HL-60/S4 (cell line): ENCODE measurements around the gene RAPSN.

Source experiments
- in situ Hi-C: fragments of 300-500 bp; cut with MboI; formaldehyde crosslinking; loops from 2 replicates; pipeline ENCODE4 v1.14.3; 2022; ENCODE audit warnings: low sequenced_read_pairs

Gene RAPSN

DNA sequence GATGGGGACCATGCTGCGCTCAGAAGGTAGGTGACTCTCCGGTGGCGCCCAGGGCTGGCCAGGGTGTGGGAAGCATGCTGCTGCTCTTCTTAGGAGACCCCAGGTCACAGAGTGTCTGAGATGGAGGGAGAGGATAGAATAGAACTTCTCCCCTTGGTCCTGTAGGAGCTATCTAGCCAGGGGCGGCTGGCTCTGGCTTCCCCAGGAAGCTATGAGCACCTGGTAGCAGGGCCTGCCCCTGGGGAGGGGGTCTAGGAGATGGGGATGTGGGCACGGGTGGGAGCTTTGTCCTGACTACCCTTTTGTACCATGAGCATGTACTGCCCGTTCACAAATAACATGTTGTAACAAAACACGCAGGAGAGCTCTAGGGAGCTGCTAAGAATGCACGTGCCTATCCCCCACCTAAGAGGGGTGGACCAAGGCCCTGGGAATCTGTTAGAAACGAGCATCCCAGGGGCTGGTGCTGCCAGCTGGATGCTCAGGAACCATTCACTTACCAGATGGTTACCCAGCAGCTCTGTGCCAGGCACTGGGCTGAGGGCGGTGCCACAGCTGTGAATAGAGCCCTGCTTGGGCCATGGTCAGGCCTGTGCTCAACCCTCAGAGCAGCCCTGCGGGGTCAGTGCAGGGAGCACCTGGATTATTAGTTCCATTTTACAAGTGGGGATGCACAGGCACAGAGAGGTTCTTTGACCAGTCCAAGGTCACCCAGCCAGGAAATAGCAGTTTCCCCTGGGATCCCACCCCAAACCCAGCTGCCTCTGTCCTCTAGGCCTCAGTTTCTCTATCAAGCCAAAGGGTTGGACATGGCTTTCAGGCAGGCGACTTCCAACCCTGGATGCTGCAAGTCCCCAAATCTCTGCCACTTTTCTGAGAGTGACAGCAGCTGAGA is 38.3 kb downstream of the RAPSN start:
- in situ Hi-C loops = no loop called here

DNA sequence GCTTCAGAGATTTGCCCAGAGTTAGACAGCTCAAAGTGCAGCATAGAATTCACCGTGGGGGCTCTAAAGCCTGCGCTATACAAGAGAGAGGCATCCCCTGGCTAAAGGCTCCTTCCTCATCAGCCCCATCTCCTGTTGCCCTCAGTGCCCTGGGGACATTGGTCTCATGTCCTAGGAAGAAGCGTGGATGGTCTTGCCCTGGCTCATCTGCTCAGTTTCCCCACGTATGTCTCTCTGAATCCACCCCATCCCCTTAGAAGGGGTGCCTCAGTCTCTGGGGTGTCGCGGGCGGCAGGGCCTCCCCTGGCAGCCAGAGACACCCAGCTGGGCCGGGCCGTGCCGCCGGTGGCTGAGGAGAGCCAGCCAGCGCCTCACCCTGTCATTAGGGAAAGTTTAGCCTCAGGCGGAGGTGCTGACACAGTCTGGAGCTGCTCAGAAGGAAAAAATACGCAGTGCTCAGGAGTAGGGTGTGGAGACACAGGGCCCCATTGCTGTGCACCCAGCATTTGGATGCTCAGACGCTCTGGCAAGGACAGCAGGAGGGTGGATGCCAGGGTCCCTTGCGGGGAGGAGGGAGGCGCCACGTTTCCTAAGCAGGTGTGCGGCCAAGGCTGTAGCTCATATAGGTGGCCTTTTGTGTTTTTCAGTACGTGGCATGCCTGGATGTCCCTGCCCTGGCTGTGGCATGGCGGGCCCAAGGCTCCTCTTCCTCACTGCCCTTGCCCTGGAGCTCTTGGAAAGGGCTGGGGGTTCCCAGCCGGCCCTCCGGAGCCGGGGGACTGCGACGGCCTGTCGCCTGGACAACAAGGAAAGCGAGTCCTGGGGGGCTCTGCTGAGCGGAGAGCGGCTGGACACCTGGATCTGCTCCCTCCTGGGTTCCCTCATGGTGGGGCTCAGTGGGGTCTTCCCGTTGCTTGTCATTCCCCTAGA is 39.2 kb downstream of the RAPSN start:
- in situ Hi-C loops = loop anchor here (5.0 kb wide), 1 partner anchor 37 kb away; no protein-coding TSS in a partner anchor

DNA sequence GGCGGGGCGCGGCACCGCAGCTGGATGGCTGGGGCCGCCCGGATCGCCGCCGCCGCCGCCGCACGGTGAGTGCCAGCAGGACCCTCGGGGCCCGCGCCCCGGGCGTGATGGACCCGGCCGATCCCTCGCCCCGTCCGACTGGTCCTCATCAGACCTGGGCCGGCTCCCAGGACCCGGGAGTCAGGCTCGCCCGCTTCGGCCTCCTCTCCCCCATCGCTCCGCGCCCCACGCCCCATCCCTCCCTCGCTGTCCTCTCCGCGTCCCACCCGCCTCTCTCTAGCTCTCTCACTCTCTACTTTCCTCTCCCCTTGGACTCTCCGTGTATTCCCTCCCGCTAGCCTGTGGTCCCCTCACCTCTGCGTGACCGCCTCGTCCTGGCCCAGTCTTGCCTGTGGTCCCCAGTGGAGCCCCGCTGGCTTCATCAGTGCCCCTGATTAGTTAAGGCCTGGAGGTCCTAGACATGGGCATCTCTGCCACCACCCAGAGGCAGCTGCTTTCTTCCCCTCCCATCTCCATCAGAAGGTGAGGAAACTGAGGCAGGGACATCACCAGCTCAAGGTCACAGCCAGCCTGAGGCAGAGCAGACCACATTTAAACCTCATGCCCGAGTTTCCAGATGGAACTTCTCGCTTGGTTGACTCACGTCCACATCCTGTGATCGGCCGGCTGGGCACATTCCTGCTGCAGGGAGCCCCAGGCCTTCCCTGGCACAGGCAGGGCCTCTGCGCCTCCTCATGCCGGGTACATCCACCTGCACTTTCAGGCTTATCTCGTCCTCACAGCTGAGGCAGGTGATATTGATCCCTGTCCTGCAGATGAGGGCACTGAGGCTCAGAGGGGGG is 40.1 kb downstream of the RAPSN start:
- in situ Hi-C loops = loop anchor here (5.0 kb wide), 1 partner anchor 37 kb away; no protein-coding TSS in a partner anchor

DNA sequence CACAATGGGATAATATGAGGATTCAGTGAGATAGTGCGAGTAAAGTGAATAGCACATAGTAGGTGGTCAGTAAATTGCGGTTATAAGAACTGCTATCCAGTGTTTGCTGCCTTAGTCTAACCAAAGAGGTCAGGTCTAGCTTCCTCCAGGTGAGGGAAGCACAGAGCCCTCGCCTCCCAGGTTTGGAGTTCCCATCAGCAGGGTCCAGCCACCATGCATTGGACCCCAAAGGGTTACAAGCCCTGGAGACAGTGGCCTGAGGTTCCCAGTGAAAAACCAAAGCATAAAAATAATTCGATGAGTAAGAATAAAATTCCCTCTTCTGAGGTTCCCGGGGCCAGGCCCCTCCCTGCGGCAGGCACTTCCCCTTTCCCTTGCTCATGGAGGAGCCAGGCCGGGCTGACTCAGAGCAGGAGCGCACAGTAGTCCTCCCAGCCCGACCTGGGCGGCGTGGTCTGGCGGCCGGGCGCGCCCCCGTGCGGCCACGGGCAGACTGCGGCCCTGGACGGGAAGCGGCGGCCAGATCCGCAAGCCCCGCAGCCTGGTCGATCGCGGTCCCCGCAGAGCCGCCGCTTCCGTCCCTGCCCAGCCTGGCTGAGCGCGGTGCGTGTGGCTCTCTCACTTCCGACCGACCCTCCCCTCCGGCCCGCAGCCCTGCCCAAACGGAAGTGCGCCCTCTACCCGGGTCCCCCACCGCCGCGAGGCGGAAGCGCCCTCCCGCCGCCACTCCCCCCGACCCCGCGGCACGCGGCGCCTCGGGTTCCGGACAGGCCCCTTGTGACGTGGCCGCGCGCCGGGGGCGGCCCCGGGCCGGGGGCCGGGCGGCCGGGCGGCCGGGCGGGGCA is 41.0 kb downstream of the RAPSN start, which contains the start of gene SLC39A13:
SLC39A13 (plus strand) TSS at position 845 of the 845 bp plus-strand sequence. CDS start 1,505 bp downstream, outside the sequence.
- in situ Hi-C loops = loop anchor here (5.0 kb wide), 1 partner anchor 36 kb away; no protein-coding TSS in a partner anchor

DNA sequence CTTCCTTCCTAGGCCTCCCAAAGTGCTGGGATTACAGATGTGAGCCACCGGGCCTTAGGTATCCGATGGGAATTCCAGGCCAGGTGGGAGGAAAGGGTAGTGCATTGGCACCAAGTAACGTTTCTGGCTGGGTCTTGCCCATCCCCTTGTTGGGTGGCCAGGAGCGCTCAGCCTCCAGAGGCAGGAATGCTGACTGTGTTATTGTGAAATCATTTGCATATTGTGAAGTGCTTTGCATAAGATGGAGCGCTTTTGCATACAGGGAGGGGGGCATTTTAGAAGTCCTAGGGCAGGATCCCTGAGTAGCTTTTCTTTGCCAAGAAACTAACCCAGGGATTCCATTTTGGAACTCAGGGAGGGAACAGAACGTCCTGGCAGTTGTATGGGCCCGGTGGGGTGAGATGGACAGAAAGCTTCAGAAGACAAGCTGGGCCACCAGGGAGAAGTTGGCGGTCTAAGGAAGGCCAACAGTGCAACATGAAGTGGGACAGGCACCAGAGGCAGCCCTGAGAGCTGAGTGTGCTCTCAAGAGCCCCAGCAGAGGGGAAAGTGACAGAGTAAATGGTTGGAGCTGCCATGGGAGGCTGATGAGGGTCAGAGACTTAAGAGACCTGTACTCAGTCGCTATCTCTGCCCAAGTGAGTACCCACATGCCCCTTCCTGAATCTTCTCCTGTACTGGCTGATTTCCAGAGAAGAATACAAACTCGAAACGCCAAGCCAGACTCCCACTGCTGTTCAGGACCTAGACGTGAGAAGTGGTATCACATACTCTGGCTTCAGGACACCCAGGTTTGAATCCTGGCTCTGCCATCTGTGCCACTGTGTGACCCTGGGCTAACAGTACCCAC is 41.8 kb downstream of the RAPSN start:
- in situ Hi-C loops = loop anchor here (5.0 kb wide), 1 partner anchor 35 kb away; no protein-coding TSS in a partner anchor

DNA sequence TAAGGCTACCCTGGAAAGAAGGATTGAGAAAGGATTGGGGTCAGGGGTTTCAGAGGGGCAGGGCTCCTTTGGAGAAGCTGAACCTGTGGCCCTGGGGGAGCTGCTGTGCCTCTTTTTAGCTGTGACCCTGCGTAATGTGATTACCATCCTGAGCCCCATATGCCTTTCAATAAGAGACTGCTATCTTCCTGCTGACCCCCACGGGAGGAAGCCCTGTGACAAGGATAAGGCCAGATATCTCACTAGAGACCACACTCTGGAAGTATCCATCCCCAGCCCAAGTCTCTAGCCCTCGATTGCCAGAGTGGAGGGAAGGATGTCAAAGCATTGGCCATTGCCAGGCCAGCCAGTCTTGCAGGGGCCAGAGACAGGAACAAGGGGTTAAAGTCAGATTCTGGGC is 45.4 kb downstream of the RAPSN start:
- in situ Hi-C loops = no loop called here

DNA sequence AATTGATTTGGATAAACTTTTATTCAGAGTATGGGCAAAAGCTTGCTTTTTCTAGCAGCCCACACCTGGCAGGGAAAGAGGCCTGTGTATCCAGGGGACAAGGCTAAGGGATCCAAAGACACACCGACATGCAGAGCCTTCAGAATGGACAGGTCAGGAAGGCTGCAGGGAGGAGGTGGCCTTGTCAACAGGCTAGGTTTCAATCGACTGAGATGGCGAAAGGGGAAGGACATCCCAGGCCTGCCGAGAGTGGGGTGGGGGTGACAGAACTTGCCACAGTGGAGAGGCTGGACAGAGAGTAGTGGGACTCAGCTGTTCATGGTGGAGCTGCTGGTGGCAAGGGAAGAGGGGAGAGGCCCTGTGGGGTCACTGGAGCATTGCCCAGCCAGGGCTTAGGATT is 45.8 kb downstream of the RAPSN start:
- in situ Hi-C loops = no loop called here

DNA sequence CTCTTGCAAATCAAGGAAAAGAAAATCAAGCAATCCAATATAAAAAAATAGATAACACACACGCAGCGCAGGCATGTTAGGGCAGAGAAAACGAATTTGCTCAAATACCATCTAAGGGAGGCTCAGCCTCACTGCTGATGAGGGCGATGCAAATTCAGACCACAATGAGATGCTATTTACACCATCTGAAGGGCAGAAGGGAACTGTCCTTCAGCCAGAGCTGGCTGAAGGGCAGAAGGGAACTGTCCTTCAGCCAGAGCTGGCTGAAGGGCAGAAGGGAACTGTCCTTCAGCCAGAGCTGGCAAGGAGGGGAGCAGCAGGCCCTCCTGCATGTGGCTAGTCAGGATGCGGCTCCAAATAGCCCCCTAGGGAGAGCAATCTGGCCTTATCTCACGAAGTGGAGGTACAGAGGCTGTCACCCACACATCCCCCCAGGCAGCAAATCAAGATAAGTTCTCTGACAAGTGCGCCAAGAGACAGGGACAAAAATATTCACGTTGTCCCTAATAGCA is 48.1 kb downstream of the RAPSN start:
- in situ Hi-C loops = no loop called here

DNA sequence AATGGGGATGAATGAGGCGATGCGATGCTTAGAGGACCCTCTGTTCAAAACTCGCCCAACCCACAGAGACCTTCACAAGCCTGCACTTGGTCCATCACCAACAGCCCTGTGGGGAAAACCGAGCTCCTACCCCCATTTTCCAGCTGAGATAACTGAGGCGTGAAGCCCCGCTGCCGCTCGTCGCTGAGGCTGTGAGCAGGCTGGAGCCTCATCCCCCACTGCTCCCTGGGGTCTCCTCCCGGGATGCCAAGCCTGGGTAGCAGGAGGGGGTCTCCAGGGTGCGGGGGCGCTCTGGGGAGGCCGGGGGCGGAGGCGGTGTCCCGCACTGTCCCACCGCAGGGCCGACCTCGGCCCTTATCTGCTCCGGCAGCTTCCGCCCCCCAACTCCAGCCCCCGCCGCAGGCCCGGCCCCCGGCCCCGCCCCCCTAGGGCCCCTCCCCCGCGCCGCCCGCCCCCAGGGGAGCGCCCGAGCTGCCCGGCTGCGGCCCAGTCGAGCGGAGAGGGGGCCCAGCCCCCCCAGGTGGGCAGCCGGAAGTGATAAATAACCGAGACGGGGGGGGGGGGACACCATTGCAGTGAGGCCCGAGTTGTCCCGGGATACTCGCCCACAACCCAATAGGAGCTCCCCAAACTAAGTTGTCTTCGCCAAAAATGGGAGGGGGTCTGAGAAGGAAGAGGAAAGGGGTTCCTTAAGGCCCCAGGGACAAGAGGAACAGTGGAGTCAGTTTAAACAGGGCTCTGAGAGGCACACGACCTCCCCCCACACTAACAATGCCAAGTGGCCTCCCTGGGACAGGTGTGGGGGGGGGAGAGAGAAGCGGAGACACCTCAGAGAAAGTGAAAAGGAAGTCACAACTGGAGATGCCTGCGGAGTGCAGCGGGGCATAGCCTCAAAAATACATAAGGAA is 48.8 kb downstream of the RAPSN start:
- in situ Hi-C loops = no loop called here

DNA sequence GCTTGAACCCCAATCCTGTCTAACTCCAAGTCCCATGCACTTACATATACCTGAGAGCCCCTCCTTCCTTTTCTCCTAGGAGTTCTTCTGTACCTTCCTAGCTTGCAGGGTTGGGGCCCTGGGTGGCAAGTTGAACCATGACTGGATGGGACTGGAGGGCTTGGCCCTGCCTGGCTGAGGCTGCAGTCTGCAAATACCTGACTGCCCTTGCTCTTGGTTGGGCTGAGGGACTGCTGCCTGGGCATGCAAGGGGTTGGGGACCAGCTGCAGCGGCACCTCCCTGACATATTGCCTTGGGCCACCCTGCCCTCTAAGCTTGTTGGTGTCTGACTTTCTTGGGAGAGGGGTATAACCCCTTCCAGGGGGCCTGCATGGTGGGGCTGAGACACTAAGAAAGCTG is 50.4 kb downstream of the RAPSN start:
- in situ Hi-C loops = no loop called here

DNA sequence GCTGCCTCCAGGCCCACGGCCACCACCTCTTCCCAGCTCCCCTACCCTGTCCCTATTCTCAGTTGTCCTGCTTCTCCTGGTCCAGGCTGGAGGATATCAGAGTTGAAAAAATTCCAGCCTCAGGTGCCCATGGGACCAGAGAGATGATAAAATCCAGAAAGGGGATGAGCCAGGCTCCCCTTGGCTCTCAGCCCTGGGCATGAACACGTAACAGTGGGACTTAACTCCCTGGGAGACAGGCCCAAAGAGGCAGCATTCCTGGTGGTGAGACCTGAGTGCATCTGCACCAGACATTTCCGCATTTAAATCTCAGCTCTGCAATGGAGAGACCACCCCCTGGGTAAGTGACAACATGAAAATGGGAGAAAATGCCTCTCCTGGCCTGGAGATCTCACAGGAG is 50.9 kb downstream of the RAPSN start:
- in situ Hi-C loops = no loop called here

DNA sequence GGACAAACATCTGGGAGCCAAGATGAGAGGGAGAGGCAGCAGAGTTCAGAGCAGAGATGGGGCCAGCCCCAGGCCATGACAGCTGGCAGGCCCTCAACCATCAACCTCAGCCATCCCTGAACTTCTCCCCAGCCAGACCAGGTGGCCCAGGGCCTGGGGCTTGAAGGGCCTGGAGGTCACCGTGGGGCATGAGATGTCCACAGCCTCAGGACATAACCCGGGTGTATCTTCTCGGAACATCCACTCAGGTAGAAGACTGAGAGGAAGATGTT is 53.0 kb downstream of the RAPSN start:
- in situ Hi-C loops = no loop called here

DNA sequence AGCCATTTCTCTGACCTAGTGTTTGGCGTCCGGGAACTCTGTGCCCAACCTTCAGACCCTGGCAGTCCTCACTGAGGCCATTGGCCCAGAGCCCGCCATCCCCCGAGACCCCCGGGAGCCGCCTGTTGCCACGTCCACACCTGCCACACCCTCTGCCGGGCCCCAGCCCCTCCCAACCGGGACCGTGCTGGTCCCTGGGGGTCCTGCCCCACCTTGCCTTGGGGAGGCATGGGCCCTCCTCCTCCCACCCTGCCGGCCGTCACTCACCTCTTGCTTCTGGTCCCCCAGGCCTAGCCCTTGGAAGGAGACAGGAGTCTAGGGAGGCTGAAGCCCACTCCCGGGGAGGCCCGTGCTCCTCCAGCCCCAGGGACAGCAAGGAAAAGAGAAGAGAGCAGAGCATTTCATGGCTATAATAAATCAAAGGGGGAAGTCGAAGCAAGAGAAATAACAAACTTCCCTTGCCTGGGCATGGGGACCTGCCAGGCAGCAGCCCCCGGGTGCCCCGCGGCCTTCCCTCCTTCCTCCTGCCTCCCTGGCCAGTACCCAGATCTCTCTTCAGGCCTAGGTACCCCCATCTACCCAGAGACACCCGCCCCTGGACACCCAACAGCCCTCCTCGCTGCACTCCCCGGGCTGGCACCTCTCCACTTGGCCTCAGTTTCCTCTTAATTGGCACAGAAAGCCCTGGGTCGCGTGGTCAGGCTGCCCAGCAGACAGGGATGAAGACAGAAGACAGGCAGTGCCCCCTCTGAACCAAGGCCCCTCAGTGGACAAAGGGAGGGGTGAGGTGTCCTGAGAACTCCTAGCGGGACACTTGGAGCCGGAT is 53.5 kb downstream of the RAPSN start:
- in situ Hi-C loops = no loop called here

DNA sequence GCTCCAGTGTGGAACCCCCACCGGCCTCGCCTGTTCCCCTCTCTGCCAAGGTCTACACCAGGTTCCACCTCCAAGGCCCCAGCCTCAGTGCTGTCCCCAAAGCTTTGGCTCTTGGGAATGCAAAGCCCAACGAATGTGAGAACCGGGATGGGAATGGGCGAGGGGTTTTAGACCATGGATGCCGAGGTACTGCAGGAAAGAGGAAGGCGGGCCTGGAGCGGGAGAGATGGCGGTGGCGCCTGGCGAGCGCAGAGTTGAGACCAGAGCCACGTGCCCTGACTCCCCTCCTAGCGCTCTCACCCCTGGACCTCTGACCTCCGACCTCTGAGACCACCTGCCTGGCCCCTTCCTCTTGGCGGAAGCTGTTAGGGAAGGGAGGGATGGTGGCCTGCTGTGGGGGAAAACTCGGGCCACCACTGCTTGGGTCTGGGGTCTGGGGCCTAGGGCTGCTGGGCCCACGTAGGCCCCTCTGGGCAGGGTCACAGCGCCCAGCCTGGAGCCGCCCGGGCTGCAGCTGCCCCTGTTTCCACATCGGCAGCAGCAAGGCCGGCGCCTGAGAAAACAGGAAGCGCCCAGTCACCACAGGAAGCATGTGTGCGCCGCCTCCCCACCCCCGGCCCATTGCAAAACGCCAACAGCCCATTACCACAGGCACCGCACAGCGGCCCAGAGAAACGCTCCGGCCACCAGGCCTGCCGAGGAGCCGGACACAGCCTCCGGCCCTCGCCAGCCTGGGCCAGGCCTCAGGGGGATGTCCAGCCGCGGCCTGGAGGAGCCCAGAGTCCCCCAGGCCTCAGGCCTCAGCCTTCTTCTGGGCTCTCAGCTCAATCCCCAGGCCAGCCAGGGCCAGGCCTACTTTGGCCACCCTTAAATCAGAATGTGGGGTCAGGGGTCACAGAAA is 54.4 kb downstream of the RAPSN start:
- in situ Hi-C loops = no loop called here

DNA sequence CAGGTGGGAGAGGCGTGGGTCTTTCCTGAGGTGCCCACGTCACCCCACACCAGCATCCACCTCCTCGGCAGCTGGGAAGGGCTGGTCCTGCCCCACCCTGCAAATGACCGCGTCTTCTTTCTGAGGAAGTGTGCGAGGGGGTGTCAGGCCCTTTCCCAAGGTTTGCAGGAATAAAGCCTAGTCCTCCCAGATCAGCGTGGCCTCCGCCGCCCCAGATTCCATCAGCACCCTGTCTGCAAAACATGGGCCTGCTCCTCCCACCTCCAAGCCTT is 55.0 kb downstream of the RAPSN start:
- in situ Hi-C loops = no loop called here
